ENCODE results near the gene PSMA6.

Gene PSMA6

DNA sequence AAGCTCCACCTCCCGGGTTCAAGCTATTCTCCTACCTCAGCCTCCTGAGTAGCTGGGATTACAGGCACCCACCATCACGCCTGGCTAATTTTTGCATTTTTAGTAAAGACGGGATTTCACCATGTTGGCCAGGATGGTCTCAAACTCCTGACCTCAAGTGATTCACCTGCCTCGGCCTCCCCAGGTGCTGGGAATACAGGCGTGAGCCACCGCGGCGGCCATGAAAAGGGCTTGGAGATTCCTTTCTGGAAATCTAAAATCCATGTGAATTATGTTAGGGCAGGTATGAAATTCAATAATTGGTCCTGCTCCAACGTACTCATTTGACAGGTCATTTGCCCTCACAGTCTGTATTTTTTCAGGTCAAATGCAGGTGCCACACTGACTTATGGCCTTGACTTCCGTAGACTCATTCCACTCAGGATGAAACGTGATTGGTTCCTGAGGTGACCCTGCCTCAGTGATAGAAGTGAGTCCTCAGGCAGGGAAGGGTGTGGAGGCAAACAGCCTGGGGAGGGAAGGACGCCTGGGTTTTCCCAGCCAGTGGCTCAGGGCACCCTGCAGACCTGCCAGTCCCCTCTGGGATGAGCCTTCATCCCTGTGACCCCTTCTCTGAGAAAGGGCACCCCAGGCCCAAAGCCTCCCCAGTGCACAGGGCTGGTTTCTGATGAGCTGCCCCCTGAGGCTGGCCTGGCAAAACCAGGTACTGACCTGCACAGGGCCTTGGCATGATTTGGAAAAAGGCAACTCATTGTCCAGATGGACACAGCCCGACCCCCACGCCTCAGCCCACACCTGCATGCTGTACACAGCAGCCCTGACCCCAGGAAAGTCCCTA lies 48.7 kb downstream of the PSMA6 start:
- H3K4me2 ChIP-seq (ENCODE audit: low read depth, low read length) = no peak overlapping the region
- no peak overlapping the region for H2AFZ ChIP-seq (ENCODE audit: low read length)
- H3K27ac ChIP-seq (ENCODE audit: low read length) = no peak overlapping the region
- H3K36me3 ChIP-seq (replicated peaks; ENCODE audit: insufficient read depth, low read length) = no peaks in the 10 kb centered on the region
- H4K20me1 ChIP-seq (ENCODE audit: insufficient read depth, low read length) = no peaks in the 10 kb centered on the region
- no peaks in the 10 kb centered on the region for H3K9me2 ChIP-seq (replicated peaks; ENCODE audit: insufficient read depth, low read length)
- H3K27me3 ChIP-seq (replicated peaks; ENCODE audit: insufficient read depth, low read length) = no peaks in the 10 kb centered on the region
- no peak overlapping the region for H3K4me3 ChIP-seq (ENCODE audit: low read length)
- H3K79me2 ChIP-seq (ENCODE audit: low read length) = no peaks in the 10 kb centered on the region
- H3K9ac ChIP-seq (ENCODE audit: low read length) = no peak overlapping the region
- TF ChIP-seq, protein P1, sequence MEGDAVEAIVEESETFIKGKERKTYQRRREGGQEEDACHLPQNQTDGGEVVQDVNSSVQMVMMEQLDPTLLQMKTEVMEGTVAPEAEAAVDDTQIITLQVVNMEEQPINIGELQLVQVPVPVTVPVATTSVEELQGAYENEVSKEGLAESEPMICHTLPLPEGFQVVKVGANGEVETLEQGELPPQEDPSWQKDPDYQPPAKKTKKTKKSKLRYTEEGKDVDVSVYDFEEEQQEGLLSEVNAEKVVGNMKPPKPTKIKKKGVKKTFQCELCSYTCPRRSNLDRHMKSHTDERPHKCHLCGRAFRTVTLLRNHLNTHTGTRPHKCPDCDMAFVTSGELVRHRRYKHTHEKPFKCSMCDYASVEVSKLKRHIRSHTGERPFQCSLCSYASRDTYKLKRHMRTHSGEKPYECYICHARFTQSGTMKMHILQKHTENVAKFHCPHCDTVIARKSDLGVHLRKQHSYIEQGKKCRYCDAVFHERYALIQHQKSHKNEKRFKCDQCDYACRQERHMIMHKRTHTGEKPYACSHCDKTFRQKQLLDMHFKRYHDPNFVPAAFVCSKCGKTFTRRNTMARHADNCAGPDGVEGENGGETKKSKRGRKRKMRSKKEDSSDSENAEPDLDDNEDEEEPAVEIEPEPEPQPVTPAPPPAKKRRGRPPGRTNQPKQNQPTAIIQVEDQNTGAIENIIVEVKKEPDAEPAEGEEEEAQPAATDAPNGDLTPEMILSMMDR (IDR thresholded peaks at IDR 0.05; ENCODE audit: low read length) = no peak
- TF ChIP-seq EZH2 (optimal IDR thresholded peaks at IDR 0.05; ENCODE audit: low read depth, low read length) (no peak), EZH2phosphoT487 (IDR thresholded peaks at IDR 0.05; ENCODE audit: low read length) (no peak)
- H3F3A ChIP-seq (ENCODE audit: insufficient read depth, low read length) = no peaks in the 10 kb centered on the region
- H3K4me1 ChIP-seq (ENCODE audit: low read length) = no peaks in the 10 kb centered on the region
- DNase-seq = no peak
- no peaks in the 10 kb centered on the region for H3K9me3 ChIP-seq (replicated peaks; ENCODE audit: insufficient read depth, low read length)

DNA sequence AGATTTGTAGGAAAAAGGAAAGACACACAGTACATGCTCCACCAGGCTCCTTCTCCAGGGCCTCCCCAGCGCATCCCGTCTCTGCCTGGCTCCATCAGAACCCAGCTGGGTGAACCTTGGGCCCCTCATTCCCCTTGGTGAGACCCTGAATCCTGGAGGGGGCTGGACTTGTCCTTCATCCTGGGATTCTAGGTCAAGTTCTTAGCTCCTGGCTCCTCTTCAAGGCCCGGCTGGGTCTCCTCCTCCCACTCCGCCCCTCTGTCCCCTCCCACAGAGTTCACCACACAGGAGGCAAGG lies 49.2 kb downstream of the PSMA6 start:
- Histone ChIP-seq H3K9ac (ENCODE audit: low read length) (no peak overlapping the region), H3F3A (ENCODE audit: insufficient read depth, low read length) (no peaks in the 10 kb centered on the region)

DNA sequence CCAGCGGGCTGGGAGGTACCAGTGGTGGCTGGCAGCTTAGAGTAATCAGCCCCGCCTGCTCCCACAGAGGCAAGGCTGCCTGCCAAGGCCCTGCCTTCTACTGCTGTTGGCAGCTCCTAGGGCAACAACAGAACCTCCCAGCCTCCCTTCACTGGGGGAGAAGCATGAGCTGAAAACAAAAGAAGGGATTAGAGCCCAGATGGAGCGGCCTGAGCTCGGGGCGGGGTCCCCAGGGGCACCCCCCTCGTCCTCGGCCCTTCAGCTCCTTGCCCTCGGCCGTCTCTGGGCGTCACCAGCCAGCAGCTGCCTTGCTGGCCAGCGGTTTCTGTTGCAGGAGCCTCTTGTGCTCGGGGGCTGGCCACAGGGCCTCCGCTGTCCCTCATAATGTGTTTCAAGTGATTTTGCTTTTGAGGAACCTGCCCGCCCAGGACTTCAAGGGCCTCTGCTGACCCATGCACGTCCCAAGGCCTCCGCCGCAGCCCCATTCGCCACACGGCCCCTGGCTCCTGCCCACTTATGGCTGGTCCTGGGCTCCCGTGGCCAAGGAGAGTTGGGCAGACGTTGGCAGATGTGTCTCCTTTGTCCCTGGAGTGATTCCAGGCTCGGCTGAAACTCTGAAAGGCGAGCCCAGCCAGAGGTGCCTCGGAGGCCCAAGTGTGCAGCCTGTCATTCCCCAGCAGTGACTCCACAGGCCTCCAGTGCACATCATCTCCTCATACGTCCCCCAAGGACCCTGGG lies 49.7 kb downstream of the PSMA6 start:
- H3K4me3 ChIP-seq (ENCODE audit: low read length) = no peak overlapping the region
- no peaks in the 10 kb centered on the region for H4K20me1 ChIP-seq (ENCODE audit: insufficient read depth, low read length)
- H3K9ac ChIP-seq (ENCODE audit: low read length) = no peak overlapping the region
- no peaks in the 10 kb centered on the region for H3K27me3 ChIP-seq (replicated peaks; ENCODE audit: insufficient read depth, low read length)
- no peak overlapping the region for H3K4me2 ChIP-seq (ENCODE audit: low read depth, low read length)
- no peaks in the 10 kb centered on the region for H3K9me3 ChIP-seq (replicated peaks; ENCODE audit: insufficient read depth, low read length)
- no peak overlapping the region for H2AFZ ChIP-seq (ENCODE audit: low read length)
- DNase-seq = no peak
- H3K4me1 ChIP-seq (ENCODE audit: low read length) = no peaks in the 10 kb centered on the region
- no peaks in the 10 kb centered on the region for H3F3A ChIP-seq (ENCODE audit: insufficient read depth, low read length)
- no peaks in the 10 kb centered on the region for H3K36me3 ChIP-seq (replicated peaks; ENCODE audit: insufficient read depth, low read length)
- TF ChIP-seq EZH2 (optimal IDR thresholded peaks at IDR 0.05; ENCODE audit: low read depth, low read length) = no peak
- TF ChIP-seq EZH2phosphoT487 (IDR thresholded peaks at IDR 0.05; ENCODE audit: low read length) = no peak
- TF ChIP-seq, protein P1 (IDR thresholded peaks at IDR 0.05; ENCODE audit: low read length) = no peak
- no peak overlapping the region for H3K27ac ChIP-seq (ENCODE audit: low read length)
- H3K79me2 ChIP-seq (ENCODE audit: low read length) = no peaks in the 10 kb centered on the region
- no peaks in the 10 kb centered on the region for H3K9me2 ChIP-seq (replicated peaks; ENCODE audit: insufficient read depth, low read length)

More for the DNA sequence above, 49.2 kb downstream of the PSMA6 start:
- Histone ChIP-seq H3K4me3 (ENCODE audit: low read length) (no peak overlapping the region), H3K9me3 (replicated peaks; ENCODE audit: insufficient read depth, low read length) (no peaks in the 10 kb centered on the region), H2AFZ (ENCODE audit: low read length) (no peak overlapping the region), H3K79me2 (ENCODE audit: low read length) (no peaks in the 10 kb centered on the region), H3K36me3 (replicated peaks; ENCODE audit: insufficient read depth, low read length) (no peaks in the 10 kb centered on the region), H3K4me1 (ENCODE audit: low read length) (no peaks in the 10 kb centered on the region), H3K4me2 (ENCODE audit: low read depth, low read length) (no peak overlapping the region), H3K27me3 (replicated peaks; ENCODE audit: insufficient read depth, low read length) (no peaks in the 10 kb centered on the region), H3K27ac (ENCODE audit: low read length) (no peak overlapping the region), H4K20me1 (ENCODE audit: insufficient read depth, low read length) (no peaks in the 10 kb centered on the region), H3K9me2 (replicated peaks; ENCODE audit: insufficient read depth, low read length) (no peaks in the 10 kb centered on the region)
- DNase-seq = no peak
- TF ChIP-seq EZH2 (optimal IDR thresholded peaks at IDR 0.05; ENCODE audit: low read depth, low read length) (no peak), EZH2phosphoT487 (IDR thresholded peaks at IDR 0.05; ENCODE audit: low read length) (no peak)
- TF ChIP-seq, protein P1 (IDR thresholded peaks at IDR 0.05; ENCODE audit: low read length) = no peak

Measured in MM.1S (cell line).